Measurements from ENCODE around the gene TRAF3IP1. TPM values are rescaled to one million over a fixed set of nuclear protein-coding genes. Genes with fewer than 3 reads are reported as not detected.

The TRAF3IP1 gene
- total and polyA plus RNA-seq, 8 donors: 4.7 to 10.3 (median 6.9) TPM

- ATAC-seq: no peak
- Histone ChIP-seq H3K36me3 (no peaks in the 10 kb centered on the region), H3K4me1 (peaks cover 12 to 16% (median 12%) of the 10 kb centered on the region in 3 donors), H3K4me3 (no peak overlapping the region), H3K27me3 (no peaks in the 10 kb centered on the region), H3K27ac (no peak overlapping the region), H3K9me3 (no peaks in the 10 kb centered on the region)
- WGBS, 2 donors: 87 to 91% methylated on average over 19 to 20 of the region's 21 CpGs
- intact Hi-C loops (cut with DNase I): no loop called here
- no peak for TF ChIP-seq CTCF (IDR thresholded peaks at IDR 0.05)
- FAIRE-seq: no peak
- peak in 3 of 6 donors; percentile 16 to 44 (median 33) for DNase-seq
These were observed 24.9 kb upstream of the TRAF3IP1 start for GRCh38 chr2:238295144-238296112.

DNA sequence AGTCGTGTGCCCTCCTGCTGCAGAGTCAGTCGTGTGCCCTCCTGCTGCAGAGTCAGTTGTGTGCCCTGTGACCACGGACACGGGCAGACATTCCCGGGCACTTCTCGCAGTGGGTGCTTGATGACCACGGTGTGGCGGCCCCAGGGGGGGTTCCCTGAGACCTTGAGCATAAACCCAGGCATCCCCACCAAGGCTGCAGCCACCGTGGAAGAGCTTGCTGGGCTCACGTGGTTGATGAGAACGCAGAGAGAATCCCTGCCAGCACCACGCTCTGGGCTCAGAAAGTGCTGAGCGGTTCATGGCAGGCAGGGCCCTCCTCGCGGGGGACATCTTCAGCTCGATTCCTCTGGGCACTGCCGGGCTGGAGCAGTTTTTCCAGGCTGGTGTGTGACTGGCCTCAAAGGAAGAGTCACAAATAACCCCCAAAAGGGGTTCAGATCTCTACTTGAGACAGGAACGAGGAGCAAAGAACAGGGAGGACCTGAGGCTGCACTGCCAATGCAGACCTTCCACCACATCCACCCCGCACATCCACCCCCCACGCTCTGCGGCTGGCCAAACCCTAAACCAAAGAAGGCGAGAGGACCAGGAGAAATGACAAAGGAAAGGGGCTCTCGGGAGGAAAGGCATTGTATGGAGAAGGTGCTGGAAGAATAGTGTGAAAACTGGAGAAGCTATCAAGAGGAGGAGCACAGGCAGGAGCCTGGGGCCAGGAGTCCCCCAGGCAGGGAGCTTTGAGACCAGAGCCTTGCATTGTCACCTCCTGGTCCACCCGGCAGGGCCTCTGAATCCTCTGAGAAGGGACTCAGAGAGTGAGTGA, 23.5 kb upstream of the TRAF3IP1 start:
- DNase-seq (peak in 3 of 6 donors; percentile 15 to 57 (median 39)), FAIRE-seq (no peak), ATAC-seq (no peak)
- intact Hi-C loops (cut with DNase I): no loop called here
- Histone ChIP-seq H3K9me3 (no peaks in the 10 kb centered on the region), H3K36me3 (no peaks in the 10 kb centered on the region), H3K4me3 (no peak overlapping the region), H3K4me1 (peaks cover 18 to 25% (median 20%) of the 10 kb centered on the region in 3 donors), H3K27ac (no peak overlapping the region), H3K27me3 (no peaks in the 10 kb centered on the region)
- no peak for TF ChIP-seq CTCF (IDR thresholded peaks at IDR 0.05)
- 83 to 88% methylated on average over 23 to 24 of the region's 24 CpGs for WGBS, 2 donors

DNA sequence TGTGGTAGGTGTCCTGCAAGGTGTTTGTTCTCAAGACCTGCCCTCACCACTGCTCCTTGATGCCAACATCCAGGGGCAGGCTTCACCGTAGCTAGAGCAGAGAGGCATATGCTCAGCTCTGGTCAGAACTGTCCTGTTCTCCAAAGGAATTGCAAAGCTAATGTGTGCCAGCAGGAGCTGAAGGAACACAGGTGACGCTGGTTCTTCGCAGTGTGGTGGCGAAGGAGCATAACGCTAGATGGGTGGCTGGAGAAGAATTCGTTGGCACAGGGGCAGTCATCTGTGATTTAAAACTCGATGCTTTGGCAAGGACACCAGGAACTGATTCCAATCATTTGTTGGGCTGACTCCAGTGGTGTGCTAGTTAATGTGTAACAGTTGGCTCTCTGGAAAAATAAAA, 20.5 kb upstream of the TRAF3IP1 start:
- no peak for FAIRE-seq
- Histone ChIP-seq H3K4me1 (peaks cover 12 to 21% (median 20%) of the 10 kb centered on the region in 3 donors), H3K4me3 (peak overlapping the region in 1 of 4 donors; percentile 11), H3K27me3 (no peaks in the 10 kb centered on the region), H3K27ac (peak overlapping the region; percentile 58 to 83 (median 74)), H3K36me3 (no peaks in the 10 kb centered on the region), H3K9me3 (no peaks in the 10 kb centered on the region)
- WGBS, 2 donors: 11 to 12% methylated on average over 7 of the region's 7 CpGs
- DNase-seq: peak; percentile 55 to 81 (median 67)
- intact Hi-C loops (cut with DNase I): no loop called here
- no peak for TF ChIP-seq CTCF (IDR thresholded peaks at IDR 0.05)
- peak; percentile 94 to 97 (median 95) for ATAC-seq

DNA sequence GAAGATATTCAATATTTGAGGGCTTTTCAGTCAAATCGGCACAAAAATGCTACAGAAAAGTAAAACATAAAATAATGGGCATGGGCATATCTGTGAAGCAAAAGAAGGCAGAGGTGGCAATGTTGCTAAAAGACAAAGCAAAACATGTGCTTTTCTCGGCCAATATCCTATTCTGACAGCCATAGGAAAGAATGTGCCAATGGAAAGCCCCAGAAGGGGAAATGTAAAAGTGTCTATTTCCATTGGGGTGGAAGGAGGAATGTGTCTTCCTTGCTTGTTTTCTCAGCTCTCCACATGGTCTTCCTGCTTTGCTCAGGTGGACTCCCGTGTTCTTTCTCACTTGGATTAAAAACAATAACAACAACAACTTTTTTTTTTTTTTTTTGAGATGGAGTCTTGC, 18.2 kb upstream of the TRAF3IP1 start:
- DNase-seq: no peak
- no peaks in the 10 kb centered on the region for H3K36me3 ChIP-seq
- H3K4me1 ChIP-seq: peaks cover 10 to 22% (median 21%) of the 10 kb centered on the region in 3 donors
- intact Hi-C loops (cut with DNase I): no loop called here
- TF ChIP-seq CTCF (IDR thresholded peaks at IDR 0.05): no peak
- H3K27ac ChIP-seq: peak overlapping the region in 1 of 4 donors; percentile 3
- no peak for FAIRE-seq
- ATAC-seq: no peak
- H3K9me3 ChIP-seq: no peaks in the 10 kb centered on the region
- H3K27me3 ChIP-seq: no peaks in the 10 kb centered on the region
- H3K4me3 ChIP-seq: no peak overlapping the region
- WGBS, 2 donors: 77 to 92% methylated on average over 3 of the region's 3 CpGs

Measured in pancreas (tissue), 10 donors.